Ovary (tissue), 10 donors: Measurements from ENCODE around the gene TOM1L2. TPM values are rescaled to one million over a fixed set of nuclear protein-coding genes. Genes with fewer than 3 reads are reported as not detected.

Source experiments
- DNase-seq, 5 donors: peaks; one replicate each; pipeline ENCODE4 v3.0.0-alpha.2; 2019 to 2020
- H3K27ac ChIP-seq, 2 donors: fragments of 200-600 bp; one replicate each; pipeline versions ENCODE4 v1.5.1 to v1.8.0; 2019 to 2022
- H3K27me3 ChIP-seq: fragments of 200-600 bp; one replicate; pipeline ENCODE4 v1.8.0; 2022
- H3K36me3 ChIP-seq: fragments of 200-600 bp; sonication (generic); one replicate; pipeline ENCODE4 v1.5.1; 2019
- H3K4me1 ChIP-seq: one replicate; pipeline ENCODE4 v1.8.1; 2013; ENCODE audit warnings: mild to moderate bottlenecking, moderate library complexity; ENCODE audit not compliant: insufficient read depth
- H3K4me3 ChIP-seq: fragments of 200-600 bp; sonication (generic); one replicate; pipeline ENCODE4 v1.5.1; 2017
- H3K9me3 ChIP-seq, 2 donors: fragments of 200-600 bp in 1 of 2; sonication (generic) in 1 of 2; one replicate each; pipeline versions ENCODE4 v1.5.1 to v1.8.1; 2013 to 2019; ENCODE audit warnings: mild to moderate bottlenecking in 1 of 2, moderate library complexity in 1 of 2
- CTCF ChIP-seq, 3 donors: fragments of 450-650 bp in 2 of 3; fragments of 200-600 bp in 1 of 3; IDR thresholded peaks; one replicate each; pipeline versions ENCODE4 v1.5.1 to v1.8.0; 2016 to 2022; ENCODE audit warnings: antibody characterized with exemption in 3 of 3, mild to moderate bottlenecking in 1 of 3
- EP300 ChIP-seq: sonication (generic); formaldehyde crosslinking; IDR thresholded peaks from one replicate; pipeline ENCODE4 v1.6.1; 2017; ENCODE audit warnings: antibody characterized with exemption
- POLR2A ChIP-seq: fragments of 450-650 bp; IDR thresholded peaks from one replicate; pipeline ENCODE4 v1.6.1; 2017; ENCODE audit warnings: antibody characterized with exemption, mild to moderate bottlenecking, moderate library complexity
- WGBS, 3 donors: extraction: QIAGEN DNeasy Blood & Tissue Kit in 1 of 3; methylation state at CpG; one replicate each; pipeline versions ENCODE4 v1.1.5 to v1.1.7; 2013 to 2017; 5-methylcytosine and 5-hydroxymethylcytosine counted together
- intact Hi-C, 4 donors: fragments of 100-400 bp; cut with DNase I; formaldehyde crosslinking; loops; one replicate each; pipeline versions ENCODE4 v1.11.0 to v1.15.1; 2022 to 2023
- long read RNA-seq, 3 donors: library from polyadenylated mRNA in 2 of 3; unstranded in 2 of 3; transcript quantifications; one replicate each; pipeline ENCODE4 v2.0.0 and lab custom pipeline, GENCODE V29; 2021 to 2026
- polyA plus RNA-seq, 2 donors: library from polyadenylated mRNA; stranded (reverse); fragments of 200-250 nt in 1 of 2; fragments of 350-450 nt in 1 of 2; fragmentation: Illumina TruSeq in 1 of 2; extraction: RNeasy Lipid Tissue Mini Kit (QIAGEN cat#74804) in 1 of 2; gene quantifications; one replicate each; pipeline ENCODE4 v1.2.3, GENCODE V29; 2013 to 2014
- total RNA-seq, 7 donors: library from RNA; depleted of rRNA in 2 of 7; stranded (reverse); fragments of >200 nt in 2 of 7; fragmentation: NEBNext Ultra II Directional in 3 of 7; extraction: Animal tissue kit (Norgen Biotek cat#: 25700) in 3 of 7; gene quantifications; one replicate each; pipeline versions ENCODE4 v1.1.0 to v1.2.4, GENCODE V29; 2016 to 2023
- donor health status: DM: no; HTN: no; CAD: no; lungs with moderate emphysema.
- donor health status: DM: no; HTN: no; CAD: no.
- donor health status: Bipolar disorder and iron deficiency.
- donor health status: DM: yes; HTN: yes; CAD: no.
- donor health status: DM: no; HTN: no; CAD: no.
- donor health status: DM: yes; HTN: yes; CAD: no.

Gene TOM1L2
- 10 to 100 TPM; 25.6 to 62.5 (median 50.4) TPM for total RNA-seq
- 10 to 100 TPM; 33.4 to 39.7 TPM for polyA plus RNA-seq
- long read RNA-seq, donor 1, partial matches to known transcripts = 15 of 83 reads
- long read RNA-seq, donor 1, other reads (novel, unspliced or antisense) = 66 of 83 reads
- long read RNA-seq, donor 2, transcript TOM1L2-202 (15 exons, 2,418 nt) = major isoform, 6 of 8 reads
- long read RNA-seq, donor 2, partial matches to known transcripts = 0 of 8 reads
- long read RNA-seq, donor 2, other reads (novel, unspliced or antisense) = 0 of 8 reads
- long read RNA-seq, donor 3, transcript TOM1L2-202 (15 exons, 2,418 nt) = major isoform, 7 of 62 reads
- long read RNA-seq, donor 3, partial matches to known transcripts = 8 of 62 reads
- long read RNA-seq, donor 3, other reads (novel, unspliced or antisense) = 44 of 62 reads

DNA sequence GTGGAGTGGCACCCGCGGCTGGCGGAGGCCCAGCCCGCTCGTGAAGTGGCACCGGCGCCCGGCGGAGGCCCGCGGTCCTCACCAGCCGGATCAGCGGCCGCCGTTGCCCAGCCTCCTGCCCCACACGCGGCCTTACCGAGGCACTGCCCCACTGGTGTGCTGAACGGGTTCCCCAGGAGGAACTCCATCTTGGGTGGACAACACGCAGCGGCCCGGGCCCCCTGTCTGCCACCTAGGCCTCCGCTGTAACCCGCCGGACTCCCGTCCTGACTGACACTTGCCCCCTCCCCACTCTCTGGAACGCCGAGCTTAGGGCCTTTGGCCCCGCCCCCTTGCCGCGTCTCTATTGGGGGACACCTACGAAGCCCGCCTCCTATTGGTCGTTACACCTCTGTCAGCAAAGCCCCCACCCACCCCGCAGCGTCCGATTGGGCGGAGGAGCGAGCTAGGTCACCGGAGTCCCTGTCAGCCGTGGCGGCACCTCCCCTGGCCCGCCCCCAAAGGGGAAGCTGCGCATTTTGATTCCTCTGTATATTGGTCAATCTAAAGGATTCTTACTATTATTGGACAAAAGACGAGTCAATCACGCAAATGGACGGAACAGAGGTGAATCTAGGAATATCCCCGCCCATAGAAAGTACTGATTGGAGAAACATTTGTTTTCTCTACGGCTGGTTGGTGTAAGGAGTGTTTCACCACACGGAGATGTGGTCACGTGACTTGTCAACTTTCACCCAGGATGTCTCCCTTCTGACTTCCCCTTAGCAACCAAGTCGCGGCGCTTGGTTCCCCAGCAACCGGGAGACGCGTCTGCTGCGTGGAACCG, at the start of gene TOM1L2, which contains the start of gene DRC3:
Gene TOM1L2 (minus strand): TSS at position 275 of the 826 bp plus-strand sequence. CDS start 87 bp downstream, at position 188.
Gene DRC3 (plus strand): TSS at position 737 of the 826 bp plus-strand sequence. CDS start 4,737 bp downstream, outside the sequence.
- intact Hi-C loops = no loop called here
- peak within 1 kb of the TSS; percentile 63 to 74 for H3K27ac ChIP-seq
- peak in 2 of 3 donors; percentile 18 to 26 for TF ChIP-seq CTCF (IDR thresholded peaks at IDR 0.05)
- TF ChIP-seq EP300 = peak; percentile 49
- peak; percentile 83 for TF ChIP-seq POLR2A
- H3K36me3 ChIP-seq = no peaks in the 10 kb centered on the region
- no peaks in the 10 kb centered on the region for H3K9me3 ChIP-seq
- peak; percentile 100 for DNase-seq
- peak within 1 kb of the TSS; percentile 97 for H3K4me3 ChIP-seq
- 0 to 1% (median 0%) methylated on average over 52 to 59 of the region's 59 CpGs for WGBS, 3 donors
- peaks cover 9% of the 10 kb centered on the region for H3K4me1 ChIP-seq
- H3K27me3 ChIP-seq = no peaks in the 10 kb centered on the region

DNA sequence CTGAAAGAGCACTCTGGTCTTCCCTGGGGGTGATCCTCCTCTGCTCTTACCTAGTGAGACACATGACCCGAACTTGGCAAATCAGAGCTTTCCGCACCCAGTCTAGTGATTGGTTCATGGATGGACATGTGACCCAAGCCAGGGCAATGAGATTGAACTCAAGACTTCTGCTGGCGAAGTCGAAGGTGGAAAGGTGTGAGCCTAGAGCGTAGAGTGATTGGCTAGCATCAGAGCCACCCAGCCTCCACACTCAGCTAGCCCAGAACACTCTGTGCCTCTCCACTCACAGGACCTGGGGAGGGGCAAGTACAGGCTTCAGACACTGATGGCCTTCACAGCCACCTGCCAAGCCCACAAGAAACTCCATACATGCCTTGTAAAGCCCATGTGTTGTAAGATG, 49.2 kb upstream of the TOM1L2 start:
- DNase-seq = no peak
- Histone ChIP-seq H3K9me3 (no peaks in the 10 kb centered on the region), H3K27ac (no peak overlapping the region), H3K27me3 (no peaks in the 10 kb centered on the region), H3K4me1 (peaks cover 5% of the 10 kb centered on the region), H3K4me3 (no peak overlapping the region), H3K36me3 (no peaks in the 10 kb centered on the region)
- TF ChIP-seq CTCF (IDR thresholded peaks at IDR 0.05) (no peak), POLR2A (no peak), EP300 (no peak)
- intact Hi-C loops = loop anchor here in 1 of 4 donors (10.0 kb wide), 1 partner anchor 137 kb away; no protein-coding TSS in a partner anchor
- WGBS, 3 donors = 91 to 97% (median 94%) methylated on average over 5 of the region's 5 CpGs

GRCh38 chr17:18020971-18021370, 48.8 kb upstream of the TOM1L2 start:
- DNase-seq = no peak
- Histone ChIP-seq H3K27me3 (no peaks in the 10 kb centered on the region), H3K4me1 (peaks cover 5% of the 10 kb centered on the region), H3K9me3 (no peaks in the 10 kb centered on the region), H3K4me3 (no peak overlapping the region), H3K36me3 (no peaks in the 10 kb centered on the region), H3K27ac (no peak overlapping the region)
- TF ChIP-seq POLR2A (no peak), CTCF (IDR thresholded peaks at IDR 0.05) (no peak), EP300 (no peak)
- intact Hi-C loops = loop anchor here in 1 of 4 donors (10.0 kb wide), 1 partner anchor 136 kb away; no protein-coding TSS in a partner anchor
- WGBS, 3 donors = 97 to 98% (median 98%) methylated on average over 6 of the region's 6 CpGs

DNA sequence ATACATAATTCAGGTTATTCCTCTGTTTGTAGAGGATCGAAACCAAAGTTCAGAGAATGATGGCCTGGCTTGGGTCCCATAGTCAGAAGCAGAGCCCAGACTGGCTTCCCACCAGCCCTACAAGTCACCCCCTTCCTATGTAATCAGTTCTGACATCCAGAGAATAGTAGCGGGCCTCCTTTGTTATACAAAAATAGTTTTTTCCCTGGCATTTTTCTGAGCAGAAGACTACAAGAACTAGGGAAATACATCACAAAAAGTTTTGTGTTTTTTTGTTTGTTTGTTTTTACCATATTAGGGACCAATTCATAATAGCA, 47.6 kb upstream of the TOM1L2 start:
- TF ChIP-seq EP300 = no peak
- TF ChIP-seq POLR2A = no peak
- no peak for TF ChIP-seq CTCF (IDR thresholded peaks at IDR 0.05)
- H3K4me3 ChIP-seq = no peak overlapping the region
- DNase-seq = no peak
- peaks cover 5% of the 10 kb centered on the region for H3K4me1 ChIP-seq
- no peaks in the 10 kb centered on the region for H3K36me3 ChIP-seq
- no peaks in the 10 kb centered on the region for H3K9me3 ChIP-seq
- intact Hi-C loops = loop anchor here in 2 of 4 donors (10.0 kb wide), 2 partner anchors 135 to 145 kb away; no protein-coding TSS in a partner anchor
- 69 to 86% (median 81%) methylated on average over 2 of the region's 2 CpGs for WGBS, 3 donors
- H3K27me3 ChIP-seq = no peaks in the 10 kb centered on the region
- H3K27ac ChIP-seq = no peak overlapping the region
